Cortex of kidney (tissue), 1 donor: Measurements from ENCODE around the gene RAP1GAP2.
A peak's percentile ranks its signal among the peaks of the same experiment; 100 is the strongest.
"Not testable (repeated sequence)": the region's sequence is repeated elsewhere in the genome, so short reads cannot be mapped to it uniquely, and the experiment has no call there.

Source experiments
- DNase-seq: peaks from one replicate; lab custom pipeline; 2025; lab: John Stamatoyannopoulos, UW

The RAP1GAP2 gene

GRCh38 chr17:2996810-2997670 lies 200.8 kb downstream of the RAP1GAP2 start:
- DNase-seq = no peak

GRCh38 chr17:2998469-2998901 lies 202.2 kb downstream of the RAP1GAP2 start:
- DNase-seq = not testable (repeated sequence)

- DNase-seq = no peak
Measured at GRCh38 chr17:3002538-3003295, 206.5 kb downstream of the RAP1GAP2 start.

GRCh38 chr17:3003296-3004149 lies 207.3 kb downstream of the RAP1GAP2 start:
- no peak for DNase-seq

- peak; percentile 52 for DNase-seq
Measured at GRCh38 chr17:3004150-3004801, 208.0 kb downstream of the RAP1GAP2 start.

- no peak for DNase-seq
Measured at GRCh38 chr17:3004925-3005324, 208.7 kb downstream of the RAP1GAP2 start.

- DNase-seq = no peak
Measured at GRCh38 chr17:3005696-3006095, 209.5 kb downstream of the RAP1GAP2 start.

- DNase-seq = no peak
Measured at GRCh38 chr17:3006801-3007200, 210.6 kb downstream of the RAP1GAP2 start.

- DNase-seq = no peak
Measured at GRCh38 chr17:3007651-3008121, 211.4 kb downstream of the RAP1GAP2 start.

GRCh38 chr17:3008336-3009288 lies 212.4 kb downstream of the RAP1GAP2 start:
- DNase-seq = no peak

GRCh38 chr17:3009411-3009920 lies 213.2 kb downstream of the RAP1GAP2 start:
- DNase-seq = no peak

- DNase-seq = no peak
Measured at GRCh38 chr17:3011891-3012290, 215.7 kb downstream of the RAP1GAP2 start.

- DNase-seq = no peak
Measured at GRCh38 chr17:3012926-3013581, 216.8 kb downstream of the RAP1GAP2 start.

- no peak for DNase-seq
Measured at GRCh38 chr17:3015890-3016289, 219.7 kb downstream of the RAP1GAP2 start.

- DNase-seq = no peak
Measured at GRCh38 chr17:3017936-3018335, 221.7 kb downstream of the RAP1GAP2 start.

- no peak for DNase-seq
Measured at GRCh38 chr17:3019761-3020160, 223.5 kb downstream of the RAP1GAP2 start.

GRCh38 chr17:3020381-3020780 lies 224.1 kb downstream of the RAP1GAP2 start:
- DNase-seq = no peak

- DNase-seq = no peak
Measured at GRCh38 chr17:3022197-3022596, 226.0 kb downstream of the RAP1GAP2 start.

- DNase-seq = no peak
Measured at GRCh38 chr17:3024346-3024745, 228.1 kb downstream of the RAP1GAP2 start.
